Glomerular visceral epithelial cell (primary cell): Measurements from ENCODE around the gene GCNT2.
"Not testable (repeated sequence)": the region's sequence is repeated elsewhere in the genome, so short reads cannot be mapped to it uniquely, and the experiment has no call there.

Experiments used
- DNase-seq: peaks from one replicate; pipeline ENCODE4 v3.0.0-alpha.2; 2016; ENCODE audit errors: extremely low spot score

Gene GCNT2

DNA sequence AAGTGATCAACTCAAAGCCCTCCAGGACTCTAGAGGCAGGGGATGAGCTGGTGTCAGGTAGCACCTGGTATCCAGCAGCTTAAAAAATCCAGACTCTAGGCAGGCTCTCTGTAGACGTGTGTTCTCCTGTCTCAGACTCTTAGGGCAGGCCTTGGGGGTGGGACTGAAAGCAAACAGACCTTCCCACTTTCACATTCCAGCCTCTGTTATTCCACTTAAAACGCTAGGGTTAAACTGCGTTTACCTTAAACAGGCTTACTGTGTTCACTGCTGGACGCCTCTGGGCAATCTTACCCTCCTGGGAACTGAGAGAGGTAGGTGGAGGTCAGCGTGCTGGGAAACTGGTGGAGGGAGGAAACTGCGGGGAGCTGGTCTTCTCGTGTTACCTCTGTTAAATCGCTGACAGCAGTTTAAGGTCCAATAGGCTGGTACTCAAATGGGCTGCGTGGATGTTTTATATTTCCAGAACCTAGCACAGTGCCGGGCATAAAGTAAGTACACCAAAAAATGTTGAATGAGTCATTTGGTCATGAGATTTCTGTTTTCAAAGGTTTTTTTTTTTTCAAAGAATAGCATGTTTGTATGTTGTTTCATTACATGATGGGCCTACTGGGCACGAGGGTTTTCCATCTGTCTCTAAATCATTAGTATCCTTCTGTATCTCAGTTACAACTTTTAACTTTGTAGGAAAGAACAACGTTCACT, at the start of gene GCNT2:
TSS of gene GCNT2 (plus strand) at position 248 of the 705 bp plus-strand sequence. CDS start 7,561 bp downstream, outside the sequence.
- peak; percentile 33 for DNase-seq

DNA sequence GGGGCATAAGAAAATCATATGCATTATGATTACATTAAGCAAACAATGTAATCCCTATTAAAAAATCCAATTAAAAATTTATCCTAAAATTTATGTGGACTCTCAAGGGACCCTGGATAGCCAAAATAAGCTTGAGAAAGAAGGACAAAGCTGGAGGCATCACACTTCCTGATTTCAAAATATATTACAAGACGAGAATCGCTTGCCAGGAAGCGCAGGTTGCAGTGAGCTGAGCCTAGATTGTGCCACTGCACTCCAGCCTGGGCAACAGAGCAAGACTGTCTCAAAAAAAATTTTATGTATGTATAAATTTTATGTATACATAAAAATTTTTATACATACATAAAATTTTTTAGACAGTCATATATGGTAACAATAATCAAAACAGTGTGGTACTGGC, 48.5 kb upstream of the GCNT2 start:
- DNase-seq = no peak

DNA sequence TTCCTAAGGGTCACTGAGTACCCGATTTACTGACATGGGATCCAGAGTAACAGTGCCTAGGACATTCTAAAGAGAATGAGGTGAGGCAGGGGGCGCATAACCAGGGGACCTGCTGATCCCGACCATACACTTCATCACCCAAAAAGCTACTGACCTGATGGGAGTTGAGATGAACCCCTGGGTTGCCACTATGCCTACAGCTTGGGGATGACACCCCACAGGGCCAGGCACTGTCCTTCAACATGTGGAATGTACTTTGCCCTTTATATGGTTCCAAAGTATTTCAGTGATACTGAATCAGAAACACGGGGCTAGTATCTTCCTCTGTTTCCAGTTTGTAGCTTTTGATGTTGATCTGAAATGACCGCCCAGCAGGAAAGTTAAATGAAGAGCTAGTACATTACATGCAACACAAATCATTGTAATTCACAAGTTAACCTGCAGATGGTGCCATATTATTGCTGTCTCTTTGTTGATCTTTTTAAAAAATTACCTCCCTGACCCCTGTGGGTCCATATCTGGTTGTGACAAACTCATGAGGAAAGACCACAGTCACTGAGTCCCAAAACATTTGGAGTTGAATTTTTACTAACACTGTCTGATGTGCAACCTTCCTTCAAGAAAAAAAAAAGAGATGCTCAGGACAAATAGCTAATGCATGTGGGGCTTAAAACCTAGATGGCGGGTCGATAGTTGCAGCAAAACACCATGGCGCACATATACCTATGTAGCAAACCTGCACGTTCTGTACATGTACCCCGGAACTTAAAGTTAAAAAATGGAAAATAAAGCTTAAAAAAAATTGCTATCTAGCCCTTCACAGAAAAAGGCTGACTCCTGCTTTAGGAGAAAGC, 42.7 kb upstream of the GCNT2 start:
- DNase-seq = peak; percentile 52

DNA sequence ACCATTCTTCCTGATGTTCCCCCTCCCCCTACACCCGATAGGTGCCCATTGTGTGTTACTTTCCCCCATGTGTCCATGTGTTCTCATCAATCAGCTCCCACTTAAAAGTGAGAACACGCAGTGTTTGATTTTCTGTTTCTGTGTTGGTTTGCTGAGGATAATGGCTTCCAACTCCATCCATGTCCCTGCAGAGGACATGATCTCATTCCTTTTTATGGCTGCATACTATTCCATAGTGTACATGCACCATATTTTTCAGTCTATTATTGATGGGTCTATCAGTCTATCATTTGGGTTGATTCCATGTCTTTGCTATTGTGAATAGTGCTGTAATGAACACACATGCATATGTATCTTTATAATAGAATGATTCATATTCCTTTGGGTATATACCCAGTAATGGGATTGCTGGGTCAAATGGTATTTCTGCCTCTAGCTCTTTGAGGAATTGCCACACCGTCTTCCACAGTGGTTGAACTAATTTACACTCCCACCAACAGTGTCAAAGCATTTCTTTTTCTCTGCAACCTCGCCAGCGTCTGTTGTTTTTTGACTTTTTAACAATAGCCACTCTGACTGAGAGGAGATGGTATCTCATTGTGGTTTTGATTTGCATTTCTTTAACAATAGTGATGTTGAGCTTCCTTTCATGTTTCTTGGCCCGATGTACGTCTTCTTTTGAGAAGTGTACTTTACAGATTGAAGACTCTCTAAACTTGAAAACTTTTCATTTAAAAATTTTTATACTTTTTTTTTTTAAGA, 41.0 kb upstream of the GCNT2 start:
- DNase-seq = no peak

DNA sequence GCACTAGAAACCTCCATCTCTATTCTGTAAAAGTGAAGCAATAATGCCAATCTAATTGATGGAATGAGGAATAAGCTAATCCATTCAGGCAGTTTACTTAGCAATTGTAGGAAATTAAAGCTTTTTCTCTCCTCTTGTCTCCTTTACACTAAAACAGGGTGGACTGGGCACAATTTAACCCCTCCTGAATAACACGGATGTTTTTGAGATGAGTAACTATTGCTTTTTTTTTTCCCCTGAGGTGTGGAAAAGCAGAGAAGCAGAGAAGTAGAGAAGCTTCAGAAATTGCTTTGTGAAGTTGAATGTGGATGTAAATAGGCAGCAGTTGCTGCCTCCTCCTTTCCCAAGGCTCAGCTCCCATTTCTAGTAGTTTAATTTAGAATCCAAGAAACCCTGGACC, 40.0 kb upstream of the GCNT2 start:
- peak; percentile 30 for DNase-seq

DNA sequence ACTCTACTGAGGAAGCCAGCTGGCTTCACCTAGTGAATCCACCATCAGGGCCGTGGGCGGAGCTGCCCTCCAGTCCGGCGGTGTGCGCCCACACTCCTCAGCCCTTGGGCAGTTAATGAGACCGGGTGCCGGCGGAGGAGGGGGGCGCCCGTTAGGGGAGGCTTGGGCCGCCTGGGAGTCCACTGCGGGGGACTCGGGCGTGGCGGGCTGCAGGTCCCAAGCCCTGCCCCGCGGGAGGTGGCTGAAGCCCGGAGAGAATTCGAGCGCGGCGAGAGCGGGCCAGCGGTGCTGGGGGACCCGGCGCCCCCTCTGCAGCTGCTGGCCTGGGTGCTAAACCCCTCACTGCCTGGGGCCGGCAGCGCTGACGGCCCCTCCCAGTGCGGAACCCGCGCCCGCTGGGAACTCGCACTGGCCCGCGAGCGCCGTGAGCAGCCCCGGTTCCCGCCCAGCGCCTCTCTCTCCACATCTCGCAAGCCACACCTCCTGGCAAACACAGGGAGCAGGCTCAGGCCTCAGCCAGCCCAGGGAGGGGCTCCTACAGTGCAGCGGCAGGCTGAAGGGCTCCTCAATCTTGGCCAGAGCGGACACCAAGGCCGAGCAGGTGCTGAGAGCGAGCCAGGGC, 38.4 kb upstream of the GCNT2 start:
- no peak for DNase-seq

DNA sequence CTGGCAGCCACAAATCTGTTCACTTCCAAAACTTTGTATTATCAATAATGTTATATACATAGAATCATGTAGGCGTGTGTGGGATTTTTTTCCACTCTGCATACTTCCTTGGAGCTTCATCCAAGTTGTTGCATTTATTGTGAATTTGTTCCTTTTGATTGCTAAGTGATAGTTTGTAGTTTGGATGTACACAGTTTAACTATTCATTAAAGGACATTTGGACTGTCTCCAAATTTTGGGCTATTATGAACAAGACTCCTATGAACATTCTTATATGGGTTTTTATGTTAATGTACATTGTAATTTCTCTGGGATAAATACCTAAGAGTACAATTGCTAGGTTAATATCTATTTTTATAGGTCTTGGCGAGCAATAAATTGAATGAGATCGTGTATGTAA, 36.2 kb upstream of the GCNT2 start:
- DNase-seq = no peak

DNA sequence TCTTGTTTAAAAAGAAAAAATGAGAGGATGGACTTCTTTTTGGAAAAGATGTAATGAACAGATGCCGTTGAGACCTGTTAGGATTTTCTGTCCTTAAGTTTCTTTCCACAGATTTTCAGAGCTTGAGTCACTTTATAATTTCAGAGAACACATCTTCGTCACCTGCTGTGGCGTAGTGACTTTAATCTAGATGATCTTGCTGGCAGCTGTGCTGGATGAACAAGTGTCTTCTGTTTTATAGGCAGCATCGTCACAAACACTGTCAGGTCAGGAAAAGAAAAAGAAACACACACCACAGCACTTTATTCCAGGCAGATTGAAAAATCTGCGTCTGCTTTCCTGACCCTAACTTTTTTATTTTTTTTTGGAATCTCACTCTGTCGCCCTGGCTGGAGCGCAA, 35.7 kb upstream of the GCNT2 start:
- DNase-seq = no peak

DNA sequence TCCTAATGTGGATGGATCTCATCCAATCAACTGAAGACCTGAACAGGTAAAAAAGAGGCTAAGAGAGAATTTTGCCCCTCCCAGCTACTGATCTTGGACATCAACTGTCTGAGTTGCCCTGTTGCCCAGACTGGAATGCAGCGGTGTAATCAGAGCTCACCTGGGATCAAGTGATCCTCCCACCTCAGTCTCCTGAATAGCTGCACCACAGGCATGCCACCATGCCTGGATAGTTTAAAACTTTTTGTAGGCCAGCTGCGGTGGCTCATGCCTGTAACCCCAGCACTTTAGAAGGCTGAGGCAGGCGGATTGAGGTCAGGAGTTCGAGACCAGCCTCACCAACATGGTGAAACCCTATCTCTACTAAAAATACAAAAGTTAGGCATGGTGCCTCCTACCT, 34.9 kb upstream of the GCNT2 start:
- DNase-seq = no peak

DNA sequence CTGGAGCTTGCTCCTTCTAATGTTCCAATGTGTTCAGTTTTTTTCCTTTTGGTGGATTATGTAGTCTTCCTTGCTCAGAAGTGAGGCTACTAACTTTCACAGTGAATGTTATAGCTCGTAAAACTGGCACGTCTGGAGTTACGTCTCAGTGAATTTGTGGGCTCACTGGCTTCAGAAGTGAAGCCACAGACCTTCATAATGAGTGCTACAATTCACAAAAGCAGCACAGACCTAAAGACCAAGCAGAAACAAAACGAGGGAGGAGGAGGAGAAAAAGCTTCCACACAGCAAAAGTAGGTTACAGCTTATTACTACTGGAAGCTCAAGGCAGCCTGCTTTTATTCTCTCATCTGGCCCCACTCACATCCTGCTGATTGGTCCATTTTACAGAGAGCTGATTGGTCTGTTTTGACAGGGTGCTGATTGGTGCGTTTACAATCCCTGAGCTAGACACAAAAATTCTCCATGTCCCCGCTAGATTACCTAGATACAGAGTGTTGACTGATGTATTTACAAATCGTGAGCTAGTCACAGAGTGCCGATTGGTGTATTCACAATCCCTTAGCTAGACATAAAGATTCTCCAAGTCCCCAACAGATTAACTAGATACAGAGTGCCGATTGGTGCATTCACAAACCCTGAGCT, 34.1 kb upstream of the GCNT2 start:
- DNase-seq = not testable (repeated sequence)

DNA sequence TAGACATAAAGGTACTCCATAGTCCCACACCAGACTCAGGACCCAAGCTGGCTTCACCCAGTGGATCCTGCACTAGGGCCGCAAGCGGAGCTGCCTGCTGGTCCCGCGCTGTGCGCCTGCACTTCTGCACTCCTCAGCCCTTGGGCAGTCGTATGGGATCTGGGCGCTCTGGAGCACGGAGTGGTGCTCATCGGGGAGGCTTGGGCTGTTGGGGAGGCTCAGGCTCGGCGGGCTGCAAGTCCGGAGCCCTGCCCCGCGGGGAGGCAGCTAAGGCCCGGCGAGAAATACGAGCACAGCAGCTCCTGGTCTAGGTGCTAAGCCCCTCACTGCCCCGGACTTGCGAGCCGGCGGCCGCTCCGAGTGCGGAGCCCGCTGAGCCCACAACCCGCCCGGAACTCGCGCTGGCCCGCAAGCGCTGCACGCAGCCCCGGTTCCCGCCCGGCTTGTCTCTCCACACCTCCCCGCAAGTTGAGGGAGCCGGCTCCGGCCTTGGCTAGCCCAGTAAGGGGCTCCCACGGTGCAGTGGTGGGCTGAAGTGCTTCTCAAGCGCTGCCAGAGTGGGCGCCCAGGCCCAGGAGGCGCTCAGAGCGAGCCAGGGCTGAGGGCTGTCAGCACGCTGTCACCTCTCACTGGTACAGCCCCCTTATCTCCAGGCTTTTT, 33.4 kb upstream of the GCNT2 start:
- no peak for DNase-seq

DNA sequence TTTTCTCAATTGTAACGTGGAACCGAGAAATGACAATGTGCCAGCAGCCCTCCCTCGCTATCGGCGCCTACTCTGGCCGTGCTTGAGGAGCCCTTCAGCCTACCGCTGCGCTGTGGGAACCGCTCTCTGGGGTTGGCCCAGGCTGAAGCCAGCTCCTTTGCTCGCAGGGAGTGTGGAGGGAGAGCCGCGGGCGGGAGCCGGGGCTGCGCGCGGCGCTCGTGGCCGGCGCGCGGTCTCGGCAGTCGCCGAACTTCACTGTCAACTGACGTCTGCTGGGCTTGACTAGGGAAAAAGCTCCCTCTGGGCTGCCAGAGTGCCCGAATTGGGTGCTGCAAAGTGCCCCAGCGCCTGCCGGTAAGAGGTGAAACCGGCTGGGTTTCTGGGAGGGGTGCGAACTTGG, 29.7 kb upstream of the GCNT2 start:
- no peak for DNase-seq

DNA sequence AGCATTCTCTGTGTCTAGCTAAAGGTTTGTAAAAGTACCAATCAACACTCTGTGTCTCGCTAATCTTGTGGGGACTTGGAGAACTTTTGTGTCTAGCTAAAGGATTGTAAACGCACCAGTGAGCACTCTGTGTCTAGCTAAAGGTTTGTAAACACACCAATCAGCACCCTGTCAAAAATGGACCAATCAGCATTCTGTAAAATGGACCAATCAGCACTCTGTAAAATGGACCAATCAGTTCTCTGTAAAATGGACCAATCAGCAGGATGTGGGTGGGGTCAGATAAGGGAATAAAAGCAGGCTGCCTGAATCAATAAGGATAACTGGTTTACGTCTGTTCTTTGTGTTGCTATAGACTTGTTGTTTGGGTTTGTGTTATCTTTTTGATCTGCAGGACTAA, 29.2 kb upstream of the GCNT2 start:
- not testable (repeated sequence) for DNase-seq

DNA sequence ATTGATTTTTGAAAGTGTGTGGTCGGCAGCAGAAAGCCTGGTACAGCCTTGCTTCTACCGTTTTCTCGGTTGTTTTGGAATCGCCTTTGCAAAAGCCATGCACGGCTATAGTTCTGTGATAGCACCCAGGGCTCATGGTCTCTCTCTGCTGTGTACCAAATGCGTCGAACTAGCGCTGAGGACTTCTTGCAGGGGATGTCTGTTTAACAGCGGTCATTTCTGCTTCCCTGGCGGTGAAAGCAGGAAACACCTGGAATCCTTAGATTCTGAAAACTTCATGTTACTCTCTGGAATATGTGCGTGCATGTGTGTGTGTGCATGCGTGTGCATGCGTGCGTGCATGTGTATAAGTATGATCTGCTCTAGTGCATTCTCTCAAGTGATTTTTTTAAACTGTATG, 26.1 kb upstream of the GCNT2 start:
- no peak for DNase-seq

DNA sequence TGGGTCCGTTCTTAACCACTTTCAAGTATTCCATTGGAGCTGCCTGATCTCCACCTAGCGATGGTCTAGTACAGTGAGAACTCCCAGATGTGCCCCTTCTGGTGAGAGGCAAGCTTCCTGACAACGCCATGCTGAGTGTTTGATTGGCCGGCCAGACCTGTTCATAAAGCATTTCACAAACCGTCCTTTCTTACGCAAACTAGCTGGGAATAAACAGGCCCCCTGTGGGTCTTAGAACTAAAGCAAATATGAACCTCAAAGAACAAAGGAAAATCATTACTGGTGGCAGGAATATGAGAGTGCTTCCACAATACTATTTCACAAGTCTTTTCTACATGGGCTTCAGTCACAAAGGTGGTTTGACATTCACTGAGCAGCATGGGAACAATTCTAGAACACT, 15.6 kb upstream of the GCNT2 start:
- no peak for DNase-seq

DNA sequence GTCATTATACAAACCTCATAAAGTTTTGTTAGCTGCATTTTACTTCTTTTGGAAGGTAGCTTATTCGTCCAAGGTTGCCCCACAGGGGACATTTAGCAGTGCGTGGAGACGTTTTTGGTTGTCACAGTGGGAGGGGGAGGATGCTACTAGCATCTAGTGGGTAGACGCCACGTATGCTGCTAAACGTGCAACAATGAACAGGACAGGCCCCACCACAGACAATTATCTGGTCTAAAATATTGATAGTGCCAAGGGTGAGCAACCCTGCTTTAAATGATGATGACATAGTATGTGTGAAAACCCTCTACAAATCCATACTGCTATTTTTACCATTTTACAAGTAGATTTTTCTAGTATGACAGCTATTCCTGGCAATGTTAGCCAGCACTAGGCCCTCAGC, 13.9 kb upstream of the GCNT2 start:
- no peak for DNase-seq

DNA sequence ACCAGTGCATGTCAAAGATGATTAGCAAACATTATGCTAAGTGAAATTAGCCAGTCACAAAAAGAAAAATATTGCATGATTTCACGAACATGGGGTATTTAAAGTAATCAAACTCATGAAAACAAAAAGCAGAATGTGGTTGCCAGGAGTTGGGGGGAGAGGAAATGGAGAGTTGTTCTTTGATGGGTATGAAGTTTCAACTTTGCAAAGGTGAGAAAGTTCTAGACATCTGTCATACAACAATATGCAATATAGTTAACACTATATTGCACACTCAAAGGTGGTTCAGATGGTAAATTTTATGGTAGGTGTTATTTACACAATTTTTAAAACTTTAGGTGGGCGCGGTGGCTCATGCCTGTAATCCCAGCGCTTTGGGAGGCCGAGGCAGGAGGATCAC, 13.4 kb upstream of the GCNT2 start:
- DNase-seq = no peak

DNA sequence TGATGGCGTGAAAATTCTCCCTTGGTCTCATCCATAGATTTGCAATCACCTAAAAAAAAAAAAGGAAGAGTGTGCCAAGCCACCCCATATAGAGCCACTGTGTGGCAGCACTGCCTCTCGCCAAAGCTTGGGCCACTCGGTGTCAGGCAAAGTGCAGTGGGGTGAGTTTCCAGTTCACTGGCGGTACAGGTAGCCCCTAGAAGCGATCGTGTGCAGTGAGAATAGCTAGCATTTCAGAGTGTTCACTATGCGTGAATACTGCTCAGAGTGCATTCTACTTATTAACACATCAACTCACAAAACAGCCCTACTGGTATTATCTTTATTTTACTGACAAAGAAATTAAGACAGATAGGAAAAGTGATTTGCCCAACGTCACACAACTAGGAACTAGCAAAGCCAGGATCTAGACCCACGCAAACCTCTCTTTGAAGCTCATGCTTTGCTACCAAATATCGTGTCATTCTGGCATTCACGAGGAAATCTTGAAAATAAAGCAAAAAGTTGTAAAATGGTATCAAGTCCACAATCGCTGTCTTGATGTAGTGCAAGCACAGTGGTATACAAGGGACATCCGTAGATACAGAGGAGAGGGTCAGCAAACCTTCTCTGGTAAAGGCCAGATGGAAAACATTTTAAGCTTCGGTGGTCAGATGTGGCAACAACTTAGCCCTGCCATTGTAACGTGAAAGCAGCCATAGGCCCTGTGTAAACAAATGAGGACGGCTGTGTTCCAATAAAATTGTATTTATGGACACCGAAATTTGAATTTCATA, 10.4 kb upstream of the GCNT2 start:
- peak; percentile 68 for DNase-seq

DNA sequence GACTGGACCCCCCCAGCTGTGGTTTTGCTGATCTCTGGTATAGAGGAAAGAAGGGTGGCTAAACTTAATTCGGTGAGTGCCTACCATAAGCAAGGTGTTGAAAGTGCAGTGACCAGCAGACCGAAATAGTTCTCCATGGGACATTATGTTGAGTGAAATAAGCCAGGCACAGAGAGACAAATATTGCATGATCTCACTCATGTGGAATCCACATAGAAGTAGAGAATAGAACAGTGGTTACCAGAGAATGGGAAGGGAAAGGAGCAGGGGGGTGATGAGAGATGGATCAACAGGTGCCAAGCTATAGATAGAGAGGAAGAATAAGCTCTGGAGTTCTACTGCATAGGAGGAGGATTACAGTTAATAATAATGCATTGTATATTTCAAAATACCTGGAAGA, 9.7 kb upstream of the GCNT2 start:
- peak; percentile 77 for DNase-seq

DNA sequence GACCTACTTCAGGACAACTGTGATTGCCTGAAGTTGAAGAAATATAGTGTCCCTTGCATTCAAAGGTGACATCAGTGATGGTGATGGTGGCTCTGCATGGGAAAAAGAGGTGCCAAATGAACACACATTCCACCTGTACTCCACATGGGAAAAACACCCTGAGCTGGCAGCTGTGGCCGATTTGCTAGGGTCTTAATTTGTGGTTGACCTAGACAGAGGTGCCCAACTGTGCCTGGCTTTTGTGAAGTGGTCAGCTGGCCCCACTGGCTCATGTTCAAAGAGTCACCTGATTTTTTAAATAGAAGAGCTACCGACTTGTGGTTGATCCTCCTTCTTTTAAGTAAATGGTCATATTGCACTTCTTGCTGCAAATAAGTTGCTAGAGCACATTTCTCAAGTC, 7.6 kb upstream of the GCNT2 start:
- DNase-seq = no peak
